Measurements from ENCODE around the gene SEMA5B.

Gene SEMA5B

DNA sequence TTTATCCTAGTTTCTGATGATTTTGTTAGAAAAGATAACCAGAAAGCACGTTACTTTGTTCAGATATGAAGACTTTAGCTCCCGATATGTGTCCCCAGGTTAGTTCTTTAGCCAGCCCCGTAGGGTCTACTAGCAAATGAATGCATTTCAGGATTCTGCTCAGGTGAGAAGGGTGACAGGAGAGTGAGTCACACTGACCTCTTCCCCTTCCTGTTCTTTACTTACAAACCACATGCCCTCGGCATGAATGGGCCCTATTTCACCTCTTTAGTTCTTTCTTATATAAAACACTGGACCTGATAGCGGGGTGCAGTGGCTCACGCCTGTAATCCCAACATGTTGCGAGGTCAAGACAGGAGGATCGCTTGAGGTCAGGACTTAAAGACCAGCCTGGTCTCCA is 134.3 kb downstream of the SEMA5B start:
- no peak for DNase-seq (ENCODE audit: low spot score)

DNA sequence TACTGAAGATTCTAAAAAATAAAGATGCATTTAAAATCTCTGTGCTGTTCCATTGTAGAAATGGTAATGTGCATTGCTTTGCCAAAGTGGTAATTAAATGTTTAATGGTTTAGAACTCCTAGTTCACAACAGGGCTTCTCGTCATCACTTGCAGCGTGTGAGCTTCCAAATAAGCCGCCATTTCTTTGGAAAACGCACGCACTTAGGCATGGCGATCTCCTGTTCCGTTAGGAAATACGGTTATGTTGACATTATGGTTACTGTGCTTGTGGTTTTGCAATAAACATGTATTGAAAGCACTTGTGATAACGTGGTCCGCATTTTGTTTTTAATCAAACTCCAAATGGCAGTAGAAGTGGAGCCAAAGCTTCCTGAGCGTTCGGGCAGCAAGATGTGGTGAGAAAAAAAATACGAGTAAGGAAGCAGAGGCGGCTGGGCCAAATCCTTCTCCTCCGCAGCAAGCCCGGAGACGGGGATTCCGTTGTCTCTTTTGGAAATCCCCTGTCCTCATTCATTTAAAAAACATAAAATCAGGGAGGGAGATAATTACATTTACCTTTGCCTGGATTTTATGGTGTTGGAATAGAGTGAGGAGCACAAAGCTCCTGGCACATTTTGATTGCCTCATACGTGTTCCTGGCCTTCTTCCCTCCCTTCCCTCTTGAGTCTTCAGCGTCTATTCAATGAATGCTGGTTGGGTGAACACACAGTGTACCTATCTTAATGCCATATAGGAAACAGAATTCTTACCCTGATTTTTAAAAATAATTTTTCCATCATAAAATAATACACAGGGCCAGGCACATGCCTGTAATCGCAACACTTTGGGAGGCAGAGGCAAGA is 135.2 kb downstream of the SEMA5B start:
- no peak for DNase-seq (ENCODE audit: low spot score)

DNA sequence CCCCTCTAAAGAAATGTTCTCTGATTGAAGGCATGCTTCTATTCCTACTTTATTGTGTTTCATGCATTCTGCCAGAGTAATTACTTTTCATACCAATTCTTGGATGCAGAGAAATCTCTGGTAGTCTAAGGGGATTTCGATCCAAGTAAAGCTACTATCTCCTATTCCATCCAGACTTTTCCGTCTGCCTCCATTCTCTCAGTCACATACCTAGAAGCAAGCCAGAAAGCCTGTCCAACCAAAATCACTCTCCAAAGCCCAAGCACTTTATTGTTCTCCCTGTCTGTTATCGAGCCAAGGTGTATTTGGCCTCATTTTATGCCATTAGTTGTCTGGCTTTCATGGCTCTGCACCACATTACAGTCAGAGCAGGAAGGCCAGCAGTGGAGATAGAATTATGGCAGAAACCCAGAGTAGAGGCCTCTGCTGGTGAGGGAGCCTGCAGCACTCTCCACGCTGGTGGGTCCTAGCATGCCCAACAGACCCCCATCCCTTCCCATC is 136.8 kb downstream of the SEMA5B start:
- no peak for DNase-seq (ENCODE audit: low spot score)

DNA sequence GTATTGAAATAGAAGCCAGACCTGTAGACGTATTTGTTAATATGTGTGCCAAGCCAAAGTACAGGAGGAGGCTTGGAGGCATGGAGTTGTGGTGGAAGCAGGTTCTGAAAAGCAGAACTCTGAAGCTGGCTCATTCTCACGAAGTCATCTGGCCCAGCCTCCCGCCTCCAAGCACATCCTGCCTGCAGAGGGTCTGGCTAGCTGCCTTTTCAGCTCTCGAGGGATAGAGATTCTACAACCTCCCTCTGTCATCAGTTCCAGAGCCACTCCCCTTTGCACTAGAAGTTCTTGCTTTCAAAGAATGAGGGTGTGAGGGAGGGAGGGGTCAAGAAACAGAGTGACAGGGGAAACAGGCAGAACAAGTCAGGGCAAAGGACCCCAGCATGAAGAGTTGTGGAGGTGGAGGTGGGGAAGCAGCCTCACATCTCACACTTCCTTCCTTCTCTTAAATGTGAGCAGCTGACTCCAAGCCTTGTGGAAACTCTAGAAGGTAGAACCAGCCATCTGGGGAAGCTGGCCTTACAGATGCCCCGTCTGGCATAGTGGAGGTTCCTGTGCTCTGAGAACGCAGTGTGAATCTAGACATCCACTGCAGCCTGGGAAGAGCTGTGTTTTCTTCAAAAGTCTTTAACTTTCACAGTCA is 137.4 kb downstream of the SEMA5B start:
- DNase-seq (ENCODE audit: low spot score) = peak; percentile 76

DNA sequence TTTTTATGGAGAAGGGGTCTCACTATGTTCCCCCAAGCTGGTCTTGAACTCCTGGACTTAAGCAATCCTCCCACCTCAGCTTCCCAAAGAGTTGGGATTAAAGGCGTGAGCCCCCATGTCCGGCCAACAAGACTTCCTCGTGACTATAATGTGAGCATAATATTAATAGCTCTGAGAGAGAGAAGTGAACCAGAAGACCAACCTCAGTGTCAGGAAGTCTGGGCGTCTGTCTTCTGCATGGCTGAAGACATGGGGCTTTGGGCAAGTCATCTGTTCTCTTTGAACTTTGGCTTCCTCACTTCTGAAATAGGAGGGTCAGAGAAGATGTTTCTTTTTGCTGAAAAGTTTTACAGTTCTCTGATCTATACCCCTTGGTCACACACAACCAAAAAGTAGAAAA is 140.6 kb downstream of the SEMA5B start:
- no peak for DNase-seq (ENCODE audit: low spot score)

DNA sequence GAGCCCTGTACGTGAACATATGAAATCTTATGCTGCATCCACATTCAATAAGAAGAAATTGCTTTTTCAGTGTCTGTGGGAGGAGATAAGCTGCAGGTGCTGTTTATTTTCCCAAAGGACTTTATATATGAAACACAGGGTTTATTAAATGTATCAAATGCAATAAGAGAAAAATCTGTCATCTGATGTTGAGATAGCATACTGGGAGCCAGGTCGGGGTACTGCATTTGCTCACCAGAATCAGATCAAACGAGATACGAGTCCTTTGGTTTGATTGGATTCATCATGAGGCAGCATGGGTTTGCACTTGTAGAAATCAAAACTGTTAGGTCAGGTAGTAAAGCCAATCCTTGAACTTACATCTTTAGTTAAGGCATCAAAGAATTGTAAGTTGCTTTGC is 141.3 kb downstream of the SEMA5B start:
- no peak for DNase-seq (ENCODE audit: low spot score)

DNA sequence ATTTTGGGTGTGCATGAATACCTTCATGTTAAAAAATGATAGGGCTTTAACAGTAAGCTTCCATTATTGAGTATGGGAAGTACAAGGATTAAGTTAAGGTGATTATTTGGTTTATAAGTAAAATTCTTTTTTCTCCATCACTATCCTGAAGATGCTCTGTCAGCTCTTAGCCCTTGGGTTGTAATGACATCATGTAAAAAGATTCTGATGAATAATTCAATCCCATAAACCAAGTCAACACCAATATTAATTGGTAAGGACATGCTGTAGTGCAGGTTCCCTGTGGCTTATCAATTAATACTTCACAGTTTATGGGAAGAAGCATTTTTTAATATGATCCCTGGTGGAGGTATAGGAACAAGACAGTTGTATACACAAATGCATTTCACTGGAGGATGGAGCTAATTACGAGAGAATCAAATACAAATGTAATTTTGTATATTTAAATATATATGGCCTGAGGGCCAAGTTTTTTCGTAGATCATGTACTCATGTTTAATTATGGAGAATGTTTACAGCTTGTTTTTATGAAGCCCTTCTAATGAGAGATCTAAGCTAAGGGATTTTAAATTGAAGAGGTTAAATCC is 145.1 kb downstream of the SEMA5B start:
- no peak for DNase-seq (ENCODE audit: low spot score)

DNA sequence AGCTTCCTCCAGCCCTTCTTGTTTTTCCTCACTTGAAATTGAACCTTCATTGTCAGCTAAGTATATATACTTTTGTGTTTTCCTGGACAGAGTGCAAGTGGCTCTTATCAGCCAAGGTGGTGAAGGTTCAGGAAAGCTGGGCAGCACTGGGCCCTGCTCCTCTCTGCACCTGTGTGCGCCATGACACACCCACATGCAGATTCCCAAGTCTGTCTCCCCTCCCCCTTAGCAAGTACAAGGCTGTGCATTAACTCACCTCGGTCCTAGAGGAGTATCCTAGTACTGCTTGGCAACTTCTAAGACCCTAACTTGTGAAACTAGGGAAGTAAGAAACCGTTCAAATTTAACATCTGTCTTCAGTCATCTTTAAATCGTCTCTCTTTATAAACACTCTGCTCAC is 146.9 kb downstream of the SEMA5B start:
- peak; percentile 28 for DNase-seq (ENCODE audit: low spot score)

DNA sequence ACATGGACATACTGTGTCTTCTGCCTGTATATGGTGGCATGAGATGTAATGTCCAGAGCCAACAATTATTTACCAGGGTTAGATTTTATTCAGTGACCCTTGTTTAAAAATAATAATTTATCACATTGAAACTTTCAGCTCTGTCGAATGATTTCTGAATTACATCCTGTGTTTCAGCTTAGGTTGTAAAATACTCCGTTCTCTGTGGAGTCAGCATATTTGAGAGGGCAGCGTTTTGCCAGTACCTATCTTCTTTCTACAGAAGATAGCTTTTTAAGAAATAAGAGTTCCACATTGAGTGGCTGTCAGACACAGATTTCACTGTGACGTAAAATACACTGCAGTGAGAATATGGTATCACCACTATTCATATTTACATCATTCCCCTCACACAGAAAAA is 147.4 kb downstream of the SEMA5B start:
- DNase-seq (ENCODE audit: low spot score) = no peak

DNA sequence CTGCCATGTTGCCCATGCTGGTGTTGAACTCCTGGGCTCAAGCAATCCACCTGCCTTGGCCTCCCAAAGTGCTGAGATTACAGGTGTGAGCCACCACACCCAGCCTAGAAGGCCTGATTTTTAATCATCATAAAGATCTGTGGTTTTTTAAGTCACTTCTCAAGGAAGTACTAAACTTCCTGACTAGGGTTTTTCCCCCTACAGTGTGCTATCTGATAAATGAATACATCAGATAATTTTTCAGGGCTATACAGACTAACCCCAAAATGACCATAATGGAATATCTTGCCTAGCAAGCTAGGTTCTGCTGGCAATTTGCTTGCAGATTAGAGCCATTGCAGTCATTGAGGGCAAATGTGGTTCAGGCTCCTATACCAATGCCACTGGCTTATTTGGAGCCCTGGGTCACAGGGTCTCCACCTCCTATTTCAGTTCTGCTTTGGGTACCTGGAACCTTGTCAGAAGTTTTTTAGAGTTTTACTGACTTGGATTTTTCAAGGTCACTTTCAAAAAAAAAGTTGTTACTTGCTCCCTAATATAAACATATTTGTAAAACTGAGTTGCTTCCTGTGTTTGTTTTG is 151.9 kb downstream of the SEMA5B start:
- no peak for DNase-seq (ENCODE audit: low spot score)

DNA sequence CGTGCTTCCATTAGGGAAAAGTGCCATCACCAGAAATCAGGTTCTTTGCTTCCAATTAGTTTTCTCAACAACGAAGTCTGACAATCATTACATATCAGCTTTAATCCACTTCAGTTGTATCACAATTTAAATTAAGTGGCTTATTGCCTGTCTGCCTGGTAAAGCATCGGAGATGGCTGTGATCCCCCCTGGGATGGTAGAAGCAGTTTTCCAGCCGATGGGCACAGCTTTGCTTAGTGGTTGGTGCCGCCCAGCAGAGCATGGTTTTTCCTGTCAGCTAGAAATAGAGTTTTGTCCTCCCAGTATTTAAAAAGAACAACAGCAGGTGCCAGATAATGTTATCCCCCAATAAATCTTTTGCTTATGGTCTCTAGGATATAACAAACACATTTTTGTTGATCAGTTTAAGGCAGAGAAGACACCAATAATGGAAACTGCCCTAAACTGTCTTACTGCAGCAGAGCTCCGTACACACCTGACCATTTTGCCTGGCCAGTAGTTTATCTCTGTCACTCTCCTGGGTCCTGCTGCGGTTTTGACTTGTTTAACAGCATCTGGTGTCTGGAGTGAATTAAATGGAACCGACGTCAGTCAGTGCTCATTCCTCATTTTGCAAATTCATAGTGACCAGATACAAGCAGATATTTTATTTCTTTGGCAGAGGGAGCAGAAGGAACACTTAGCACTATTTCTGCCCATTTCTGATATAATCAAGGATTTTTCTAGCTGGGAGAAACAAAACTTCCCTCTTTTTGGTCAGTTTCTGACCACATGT is 153.6 kb downstream of the SEMA5B start:
- no peak for DNase-seq (ENCODE audit: low spot score)

DNA sequence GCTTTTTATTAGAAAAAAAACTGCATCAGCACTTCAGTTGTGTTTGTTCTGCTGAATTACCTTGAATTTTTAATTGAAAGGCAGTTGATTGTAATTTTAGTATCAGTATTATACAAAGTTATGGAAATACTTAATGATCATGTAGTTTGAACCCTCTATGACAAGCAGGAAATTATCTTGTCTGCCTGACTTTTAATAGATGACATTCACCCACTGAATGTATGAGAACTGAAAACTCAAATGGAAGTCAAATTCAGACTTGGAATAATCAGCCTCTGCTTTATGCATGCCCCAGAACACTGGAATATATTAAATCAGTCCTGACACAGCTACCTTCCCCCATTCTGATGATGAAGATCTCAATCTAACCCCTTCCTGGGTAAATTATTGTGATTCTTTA is 159.2 kb downstream of the SEMA5B start:
- DNase-seq (ENCODE audit: low spot score) = no peak

DNA sequence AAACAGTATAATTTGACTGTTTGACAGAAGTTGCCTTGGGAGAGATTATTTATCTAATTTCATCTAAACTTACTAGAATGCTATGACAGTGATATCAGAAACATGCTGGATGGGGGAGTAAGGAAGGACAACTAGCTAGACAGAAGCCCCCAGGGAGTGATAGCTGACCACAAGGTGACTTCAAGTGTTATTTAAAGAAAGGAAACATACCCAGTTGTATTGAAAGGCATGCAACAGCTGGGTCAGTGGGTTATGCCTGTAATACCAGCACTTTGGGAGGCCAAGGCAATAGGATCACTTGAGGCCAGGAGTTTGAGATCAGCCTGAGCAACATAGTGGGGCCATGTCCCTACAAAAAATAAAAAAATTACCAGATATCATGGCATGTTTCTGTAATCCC is 163.1 kb downstream of the SEMA5B start:
- no peak for DNase-seq (ENCODE audit: low spot score)

DNA sequence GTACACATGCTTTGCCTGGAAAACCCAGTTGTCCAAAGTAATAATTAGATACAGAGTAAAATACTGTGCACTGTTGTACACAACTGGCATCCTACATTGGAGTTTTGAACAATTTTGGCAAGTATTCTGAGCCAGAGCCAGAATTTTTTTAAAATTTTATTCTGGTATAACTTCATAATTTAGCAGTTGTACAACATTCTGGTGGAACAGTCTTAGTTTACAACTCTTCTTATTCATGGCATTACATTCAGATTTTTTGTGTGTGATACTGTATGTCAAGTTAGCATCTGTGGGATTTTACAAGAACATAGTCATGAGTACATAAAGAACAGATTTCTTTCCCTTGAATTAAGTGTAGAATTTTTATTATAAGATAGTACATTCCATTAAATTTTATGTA is 165.2 kb downstream of the SEMA5B start:
- DNase-seq (ENCODE audit: low spot score) = no peak

All from iPS-NIHi11 (cell line).